Sigmoid colon (tissue), 7 donors: ENCODE results near the gene AP4M1. TPM values are rescaled to one million over a fixed set of nuclear protein-coding genes. Genes with fewer than 3 reads are reported as not detected.
"Not testable (repeated sequence)": the region's sequence is repeated elsewhere in the genome, so short reads cannot be mapped to it uniquely, and the experiment has no call there.

Source experiments
- DNase-seq: peaks from one replicate; pipeline ENCODE4 v3.0.0-alpha.2; 2019
- H3K27ac ChIP-seq, 4 donors: fragments of 200-600 bp; sonication (generic); one replicate each; pipeline ENCODE4 v1.5.1; 2016 to 2019; ENCODE audit warnings: mild to moderate bottlenecking in 1 of 4
- H3K27me3 ChIP-seq, 3 donors: fragments of 200-600 bp; sonication (generic); one replicate each; pipeline ENCODE4 v1.5.1; 2019; ENCODE audit warnings: mild to moderate bottlenecking in 1 of 3
- H3K36me3 ChIP-seq, 4 donors: fragments of 200-600 bp; sonication (generic); one replicate each; pipeline ENCODE4 v1.5.1; 2016 to 2019
- H3K4me1 ChIP-seq, 4 donors: fragments of 200-600 bp; sonication (generic); one replicate each; pipeline ENCODE4 v1.5.1; 2017 to 2019
- H3K4me3 ChIP-seq, 4 donors: fragments of 200-600 bp; sonication (generic); one replicate each; pipeline ENCODE4 v1.5.1; 2017 to 2019; ENCODE audit warnings: mild to moderate bottlenecking in 2 of 4, moderate library complexity in 1 of 4
- H3K9me3 ChIP-seq, 4 donors: fragments of 200-600 bp in 3 of 4; sonication (generic) in 3 of 4; one replicate each; pipeline versions ENCODE4 v1.5.1 to v1.6.1; 2013 to 2019
- CTCF ChIP-seq, 4 experiments: fragments of 450-650 bp in 3 of 4; fragments of 200-600 bp in 1 of 4; IDR thresholded peaks; one replicate each; pipeline ENCODE4 v1.5.1; 2016 to 2019; ENCODE audit warnings: antibody characterized with exemption in 4 of 4, mild to moderate bottlenecking in 3 of 4, moderate library complexity in 2 of 4
- EP300 ChIP-seq, 4 donors: sonication (generic); formaldehyde crosslinking; IDR thresholded peaks; one replicate each; pipeline ENCODE4 v1.6.1; 2017; ENCODE audit warnings: antibody characterized with exemption in 4 of 4
- POLR2A ChIP-seq, 2 donors: fragments of 450-650 bp; IDR thresholded peaks; one replicate each; pipeline ENCODE4 v1.6.1; 2016; ENCODE audit warnings: antibody characterized with exemption in 2 of 2, mild to moderate bottlenecking in 2 of 2, moderate library complexity in 2 of 2
- POLR2AphosphoS5 ChIP-seq, 4 donors: sonication (generic); formaldehyde crosslinking; IDR thresholded peaks; one replicate each; pipeline ENCODE4 v1.6.1; 2017; ENCODE audit warnings: antibody characterized with exemption in 4 of 4
- WGBS, 2 donors: extraction: QIAGEN DNeasy Blood & Tissue Kit; methylation state at CpG; one replicate each; pipeline ENCODE4 v1.1.7; 2013; 5-methylcytosine and 5-hydroxymethylcytosine counted together
- intact Hi-C: fragments of 100-400 bp; cut with DNase I; formaldehyde crosslinking; loops from one replicate; pipeline ENCODE4 v1.15.1; 2023
- polyA plus RNA-seq, 3 donors: library from polyadenylated mRNA; stranded (reverse); fragments of 200-250 nt; gene quantifications; one replicate each; pipeline ENCODE4 v1.2.3, GENCODE V29; 2013
- total RNA-seq, 4 donors: library from RNA; depleted of rRNA; stranded (reverse); fragments of >200 nt; gene quantifications; one replicate each; pipeline ENCODE4 v1.1.0, GENCODE V29; 2016
- donor health status: healthy with polysubstance abuse.
- donor health status: Bipolar disorder and iron deficiency.
- donor health status: healthy.

The AP4M1 gene
- total and polyA plus RNA-seq, 7 donors: 14.6 to 26.6 (median 18.1) TPM

GRCh38 chr7:100141555-100141949 is 40.1 kb downstream of the AP4M1 start:
- no peak for TF ChIP-seq EP300 (IDR thresholded peaks at IDR 0.05)
- H3K9me3 ChIP-seq: no peaks in the 10 kb centered on the region
- 16 to 55% methylated on average over 3 of the region's 3 CpGs for WGBS, 2 donors

GRCh38 chr7:100142461-100142860 is 41.0 kb downstream of the AP4M1 start:
- Histone ChIP-seq H3K4me3 (no peak overlapping the region), H3K4me1 (no peaks in the 10 kb centered on the region), H3K27ac (no peak overlapping the region), H3K27me3 (no peaks in the 10 kb centered on the region), H3K9me3 (no peaks in the 10 kb centered on the region), H3K36me3 (no peaks in the 10 kb centered on the region)
- DNase-seq: no peak
- WGBS, 2 donors: 95 to 98% methylated on average over 3 of the region's 3 CpGs
- TF ChIP-seq POLR2A (IDR thresholded peaks at IDR 0.05) (no peak), EP300 (IDR thresholded peaks at IDR 0.05) (no peak), CTCF (IDR thresholded peaks at IDR 0.05) (no peak), POLR2AphosphoS5 (IDR thresholded peaks at IDR 0.05) (no peak)
- intact Hi-C loops: no loop called here

More at GRCh38 chr7:100141555-100141949, 40.1 kb downstream of the AP4M1 start:
- Histone ChIP-seq H3K27me3 (no peaks in the 10 kb centered on the region), H3K36me3 (no peaks in the 10 kb centered on the region), H3K4me1 (no peaks in the 10 kb centered on the region), H3K4me3 (no peak overlapping the region), H3K27ac (no peak overlapping the region)
- intact Hi-C loops: no loop called here
- DNase-seq: no peak

GRCh38 chr7:100146350-100146749 is 44.9 kb downstream of the AP4M1 start:
- WGBS, 2 donors: 94% methylated on average over 4 of the region's 4 CpGs
- H3K27ac ChIP-seq, H3K27me3 ChIP-seq, H3K9me3 ChIP-seq, H3K36me3 ChIP-seq, H3K4me3 ChIP-seq, intact Hi-C loops, DNase-seq: not testable (repeated sequence)
- H3K4me1 ChIP-seq: peaks cover 0 to 18% (median 16%) of the 10 kb centered on the region in 4 donors

GRCh38 chr7:100147278-100147677 is 45.8 kb downstream of the AP4M1 start:
- no peak for DNase-seq
- Histone ChIP-seq H3K9me3 (no peaks in the 10 kb centered on the region), H3K27me3 (no peaks in the 10 kb centered on the region), H3K4me3 (no peak overlapping the region), H3K27ac (no peak overlapping the region), H3K4me1 (peaks cover 0 to 18% (median 16%) of the 10 kb centered on the region in 4 donors), H3K36me3 (peaks cover 0 to 11% (median 0%) of the 10 kb centered on the region in 4 donors)
- TF ChIP-seq POLR2AphosphoS5 (IDR thresholded peaks at IDR 0.05) (no peak), POLR2A (IDR thresholded peaks at IDR 0.05) (no peak), EP300 (IDR thresholded peaks at IDR 0.05) (no peak)
- WGBS, 2 donors: 91 to 98% methylated on average over 2 of the region's 2 CpGs
- intact Hi-C loops: no loop called here

- TF ChIP-seq EP300 (IDR thresholded peaks at IDR 0.05) (no peak), POLR2AphosphoS5 (IDR thresholded peaks at IDR 0.05) (no peak), CTCF (IDR thresholded peaks at IDR 0.05) (no peak)
- Histone ChIP-seq H3K27ac (peak overlapping the region; percentile 76 to 92 (median 87)), H3K4me1 (peaks cover 0 to 18% (median 16%) of the 10 kb centered on the region in 4 donors), H3K36me3 (peaks cover 0 to 12% (median under 1%) of the 10 kb centered on the region in 4 donors), H3K4me3 (peak overlapping the region; percentile 20 to 96 (median 84)), H3K9me3 (no peaks in the 10 kb centered on the region), H3K27me3 (no peaks in the 10 kb centered on the region)
- intact Hi-C loops: no loop called here
- DNase-seq: no peak
- WGBS, 2 donors: 10 to 18% methylated on average over 14 of the region's 14 CpGs
Measured at GRCh38 chr7:100148225-100148558, 46.7 kb downstream of the AP4M1 start.

GRCh38 chr7:100148559-100149328 is 47.3 kb downstream of the AP4M1 start, which contains the start of gene LAMTOR4:
LAMTOR4 (plus strand) TSS chr7:100148918; CDS start chr7:100148973, 55 bp downstream.
- Histone ChIP-seq H3K4me1 (peaks cover 0 to 18% (median 16%) of the 10 kb centered on the region in 4 donors), H3K27ac (peak within 1 kb of the TSS; percentile 87 to 92 (median 88)), H3K36me3 (peaks cover 0 to 18% (median 6%) of the 10 kb centered on the region in 4 donors), H3K27me3 (no peaks in the 10 kb centered on the region), H3K4me3 (peak within 1 kb of the TSS; percentile 79 to 96 (median 88)), H3K9me3 (no peaks in the 10 kb centered on the region)
- intact Hi-C loops: no loop called here
- TF ChIP-seq POLR2A (IDR thresholded peaks at IDR 0.05) (peak; percentile 31 to 71), POLR2AphosphoS5 (IDR thresholded peaks at IDR 0.05) (peak; percentile 82 to 96 (median 88)), EP300 (IDR thresholded peaks at IDR 0.05) (no peak)
- WGBS, 2 donors: 0 to 1% methylated on average over 46 of the region's 46 CpGs
- peak; percentile 100 for DNase-seq
